ENCODE measurements around the gene APCDD1.
"Not testable (repeated sequence)": the region's sequence is repeated elsewhere in the genome, so short reads cannot be mapped to it uniquely, and the experiment has no call there.

Gene APCDD1

DNA sequence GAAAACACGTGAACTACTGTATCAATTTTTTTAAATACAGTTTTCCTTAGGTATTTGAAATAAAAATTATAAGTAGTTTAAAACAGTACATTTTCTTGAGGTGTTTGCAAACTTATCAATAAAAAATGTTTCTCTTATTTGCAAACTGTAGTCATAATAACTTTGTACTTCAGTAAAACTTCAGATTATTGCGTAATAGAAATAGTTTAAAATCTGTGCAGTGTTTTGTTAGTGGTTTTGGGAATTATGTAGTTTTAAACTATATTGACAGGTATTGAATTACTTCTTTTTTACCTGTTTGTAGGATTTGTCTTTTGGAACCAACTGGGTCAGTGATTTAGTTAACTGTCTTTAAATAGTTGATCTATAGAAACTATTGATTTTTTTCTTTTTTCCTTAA, 78.7 kb downstream of the APCDD1 start:
- Histone ChIP-seq H3K36me3 (replicated peaks; ENCODE audit: insufficient read depth, low read length) (no peaks in the 10 kb centered on the region; the same call in 1 of the 2 replicates), H4K20me1 (ENCODE audit: insufficient read depth, low read length) (peaks cover 5% of the 10 kb centered on the region; the same call in 1 of the 2 replicates), H3K4me2 (ENCODE audit: low read depth, low read length) (no peak overlapping the region), H3K79me2 (ENCODE audit: low read length) (peaks cover 69% of the 10 kb centered on the region), H3F3A (ENCODE audit: insufficient read depth, low read length) (peaks cover 6% of the 10 kb centered on the region; the same call in 1 of the 2 replicates), H3K27ac (ENCODE audit: low read length) (no peak overlapping the region), H2AFZ (ENCODE audit: low read length) (no peak overlapping the region), H3K9me2 (replicated peaks; ENCODE audit: insufficient read depth, low read length) (no peaks in the 10 kb centered on the region), H3K4me3 (ENCODE audit: low read length) (no peak overlapping the region), H3K4me1 (ENCODE audit: low read length) (peaks cover 16% of the 10 kb centered on the region; the same call in 1 of the 2 replicates), H3K27me3 (replicated peaks; ENCODE audit: insufficient read depth, low read length) (no peaks in the 10 kb centered on the region), H3K9me3 (replicated peaks; ENCODE audit: insufficient read depth, low read length) (no peaks in the 10 kb centered on the region), H3K9ac (ENCODE audit: low read length) (no peak overlapping the region)
- no peak for DNase-seq
- no peak for TF ChIP-seq EZH2 (optimal IDR thresholded peaks at IDR 0.05; ENCODE audit: low read depth, low read length)
- no peak for TF ChIP-seq EZH2phosphoT487 (IDR thresholded peaks at IDR 0.05; ENCODE audit: low read length)
- no peak for TF ChIP-seq CTCF (IDR thresholded peaks at IDR 0.05; ENCODE audit: low read length)

DNA sequence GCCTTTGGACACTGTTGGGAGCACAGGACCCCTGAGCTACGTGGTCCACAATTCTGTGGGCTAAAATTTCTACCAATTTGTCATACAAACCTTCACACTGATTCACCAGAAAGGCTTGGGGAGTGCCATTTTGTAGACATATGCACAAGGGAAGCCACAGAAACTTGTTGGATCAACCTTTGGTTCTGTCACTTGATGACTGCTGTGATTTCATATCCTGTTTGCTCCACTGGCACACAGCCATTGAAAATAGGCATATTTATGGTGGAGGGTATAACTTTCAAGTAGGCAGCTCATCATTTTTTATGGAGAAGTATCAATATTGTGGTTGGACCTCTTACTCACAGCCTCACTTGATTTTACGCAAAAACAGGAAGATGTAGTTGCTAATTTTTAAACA, 81.8 kb downstream of the APCDD1 start:
- H2AFZ ChIP-seq (ENCODE audit: low read length), result no peak overlapping the region
- H4K20me1 ChIP-seq (ENCODE audit: insufficient read depth, low read length), result no peaks in the 10 kb centered on the region
- TF ChIP-seq EZH2 (optimal IDR thresholded peaks at IDR 0.05; ENCODE audit: low read depth, low read length), result no peak
- no peak for TF ChIP-seq CTCF (IDR thresholded peaks at IDR 0.05; ENCODE audit: low read length)
- no peak for TF ChIP-seq EZH2phosphoT487 (IDR thresholded peaks at IDR 0.05; ENCODE audit: low read length)
- no peak for DNase-seq
- no peaks in the 10 kb centered on the region for H3K9me2 ChIP-seq (replicated peaks; ENCODE audit: insufficient read depth, low read length)
- H3F3A ChIP-seq (ENCODE audit: insufficient read depth, low read length), result no peaks in the 10 kb centered on the region
- H3K27ac ChIP-seq (ENCODE audit: low read length), result no peak overlapping the region
- H3K27me3 ChIP-seq (replicated peaks; ENCODE audit: insufficient read depth, low read length), result no peaks in the 10 kb centered on the region
- H3K79me2 ChIP-seq (ENCODE audit: low read length), result peaks cover 38% of the 10 kb centered on the region
- no peak overlapping the region for H3K4me2 ChIP-seq (ENCODE audit: low read depth, low read length)
- peaks cover 4% of the 10 kb centered on the region; the same call in 1 of the 2 replicates for H3K36me3 ChIP-seq (replicated peaks; ENCODE audit: insufficient read depth, low read length)
- no peak overlapping the region for H3K9ac ChIP-seq (ENCODE audit: low read length)
- no peak overlapping the region for H3K4me3 ChIP-seq (ENCODE audit: low read length)
- peaks cover 8% of the 10 kb centered on the region; the same call in 1 of the 2 replicates for H3K4me1 ChIP-seq (ENCODE audit: low read length)
- H3K9me3 ChIP-seq (replicated peaks; ENCODE audit: insufficient read depth, low read length), result no peaks in the 10 kb centered on the region

DNA sequence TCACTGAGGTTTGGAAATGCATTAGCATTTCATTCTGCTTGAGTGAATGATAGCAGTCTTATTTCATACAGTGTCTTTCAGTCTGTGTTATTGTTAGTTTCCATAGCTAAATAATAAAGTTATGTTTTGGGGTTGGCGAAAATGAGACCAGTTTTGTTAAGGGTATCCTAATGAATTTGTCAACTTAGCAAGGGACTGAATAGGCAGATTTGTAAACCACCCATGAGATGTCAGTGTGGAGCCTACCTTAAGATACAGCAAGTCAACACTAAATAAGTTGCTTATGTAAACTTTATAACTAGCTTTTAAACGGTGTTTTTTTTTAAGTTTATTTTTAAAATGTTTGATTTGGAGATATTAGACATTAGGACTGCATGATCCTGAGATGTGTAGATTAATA, 83.3 kb downstream of the APCDD1 start:
- H2AFZ ChIP-seq (ENCODE audit: low read length), result no peak overlapping the region
- H3K79me2 ChIP-seq (ENCODE audit: low read length), result peaks cover 24% of the 10 kb centered on the region
- H3K9me3 ChIP-seq (replicated peaks; ENCODE audit: insufficient read depth, low read length), result no peaks in the 10 kb centered on the region
- no peaks in the 10 kb centered on the region for H3K27me3 ChIP-seq (replicated peaks; ENCODE audit: insufficient read depth, low read length)
- H3K4me2 ChIP-seq (ENCODE audit: low read depth, low read length), result no peak overlapping the region
- H4K20me1 ChIP-seq (ENCODE audit: insufficient read depth, low read length), result no peaks in the 10 kb centered on the region
- peaks cover 8% of the 10 kb centered on the region; the same call in 1 of the 2 replicates for H3K4me1 ChIP-seq (ENCODE audit: low read length)
- no peaks in the 10 kb centered on the region for H3F3A ChIP-seq (ENCODE audit: insufficient read depth, low read length)
- TF ChIP-seq CTCF (IDR thresholded peaks at IDR 0.05; ENCODE audit: low read length) (no peak), EZH2 (optimal IDR thresholded peaks at IDR 0.05; ENCODE audit: low read depth, low read length) (no peak), EZH2phosphoT487 (IDR thresholded peaks at IDR 0.05; ENCODE audit: low read length) (no peak)
- H3K27ac ChIP-seq (ENCODE audit: low read length), result no peak overlapping the region
- DNase-seq, result no peak
- H3K9ac ChIP-seq (ENCODE audit: low read length), result no peak overlapping the region
- no peak overlapping the region for H3K4me3 ChIP-seq (ENCODE audit: low read length)
- H3K36me3 ChIP-seq (replicated peaks; ENCODE audit: insufficient read depth, low read length), result peaks cover 4% of the 10 kb centered on the region; the same call in 1 of the 2 replicates
- no peaks in the 10 kb centered on the region for H3K9me2 ChIP-seq (replicated peaks; ENCODE audit: insufficient read depth, low read length)

DNA sequence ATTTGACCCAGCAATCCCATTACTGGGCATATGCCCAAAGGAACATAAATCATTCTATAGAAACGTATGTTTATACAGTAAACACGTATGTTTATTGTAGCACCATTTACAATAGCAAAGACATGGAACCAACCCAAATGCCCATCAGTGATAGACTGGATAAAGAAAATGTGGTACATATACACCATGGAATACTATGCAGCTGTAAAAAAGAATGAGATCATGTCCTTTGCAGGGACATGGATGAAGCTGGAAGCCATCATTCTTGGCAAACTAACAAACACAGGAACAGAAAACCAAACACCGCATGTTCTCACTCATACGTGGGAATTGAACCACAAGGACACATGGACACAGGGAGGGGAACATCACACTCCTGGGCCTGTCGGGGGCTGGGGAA, 84.7 kb downstream of the APCDD1 start:
- H3K27ac ChIP-seq (ENCODE audit: low read length); H4K20me1 ChIP-seq (ENCODE audit: insufficient read depth, low read length); DNase-seq; H3K9ac ChIP-seq (ENCODE audit: low read length); H3F3A ChIP-seq (ENCODE audit: insufficient read depth, low read length); H3K9me2 ChIP-seq (replicated peaks; ENCODE audit: insufficient read depth, low read length); H3K4me2 ChIP-seq (ENCODE audit: low read depth, low read length); H2AFZ ChIP-seq (ENCODE audit: low read length); H3K9me3 ChIP-seq (replicated peaks; ENCODE audit: insufficient read depth, low read length); H3K36me3 ChIP-seq (replicated peaks; ENCODE audit: insufficient read depth, low read length); H3K4me1 ChIP-seq (ENCODE audit: low read length); H3K4me3 ChIP-seq (ENCODE audit: low read length); H3K27me3 ChIP-seq (replicated peaks; ENCODE audit: insufficient read depth, low read length): not testable (repeated sequence)
- peaks cover 10% of the 10 kb centered on the region; the same call in 1 of the 2 replicates for H3K79me2 ChIP-seq (ENCODE audit: low read length)
